ENCODE data around the gene CCL3.
"Not testable (repeated sequence)": the region's sequence is repeated elsewhere in the genome, so short reads cannot be mapped to it uniquely, and the experiment has no call there.

The CCL3 gene

GRCh38 chr17:36089888-36090836 lies at the start of gene CCL3:
Gene CCL3, minus strand, starts transcription at chr17:36090143. Its CDS starts 85 bp downstream, at chr17:36090058.
- peak; percentile 100 for DNase-seq

- DNase-seq = no peak
Measured at GRCh38 chr17:36136439-36136838, 46.5 kb upstream of the CCL3 start.

DNA sequence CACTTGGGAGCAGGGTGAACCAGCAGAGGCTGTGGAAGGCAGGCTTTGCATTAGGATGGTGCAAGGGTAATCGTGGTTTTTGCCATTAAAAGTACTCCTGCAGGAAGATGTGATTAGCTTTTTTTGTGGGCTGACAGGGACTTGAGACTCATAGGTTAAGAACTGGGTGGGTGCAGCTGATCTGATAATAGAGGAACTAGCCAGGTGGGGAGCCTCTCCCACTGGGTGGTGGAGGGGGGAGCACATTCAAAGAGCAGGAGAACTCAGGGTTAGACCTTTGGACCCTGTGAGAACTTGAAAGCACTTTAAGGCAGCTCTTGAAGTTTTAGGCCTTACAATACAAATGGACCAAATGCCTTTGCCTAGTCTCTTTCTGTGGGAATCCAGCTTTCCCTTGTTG lies 46.1 kb upstream of the CCL3 start:
- no peak for DNase-seq

DNA sequence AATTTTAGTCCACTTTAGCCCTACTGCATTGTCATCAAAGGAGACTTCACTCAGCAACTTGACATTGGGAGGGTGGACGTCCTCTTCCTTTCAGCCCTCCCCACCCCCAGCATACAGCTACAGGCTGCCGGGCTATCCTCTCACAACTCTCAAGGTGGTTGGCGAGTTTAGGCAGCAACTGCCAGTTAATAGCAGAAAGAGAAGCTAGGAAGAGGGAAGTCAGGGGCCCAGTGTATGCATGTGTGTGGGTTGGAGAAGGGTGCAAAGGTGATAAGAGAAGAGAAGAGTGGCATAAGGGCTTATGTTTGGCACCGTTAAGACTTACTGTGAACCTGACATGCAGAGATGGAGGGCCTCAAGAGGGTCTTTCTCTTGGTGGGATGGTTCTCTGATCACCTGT lies 45.5 kb upstream of the CCL3 start:
- DNase-seq = no peak

GRCh38 chr17:36133602-36134236 lies 43.8 kb upstream of the CCL3 start:
- DNase-seq = no peak

- no peak for DNase-seq
Measured at GRCh38 chr17:36132421-36132831, 42.5 kb upstream of the CCL3 start.

DNA sequence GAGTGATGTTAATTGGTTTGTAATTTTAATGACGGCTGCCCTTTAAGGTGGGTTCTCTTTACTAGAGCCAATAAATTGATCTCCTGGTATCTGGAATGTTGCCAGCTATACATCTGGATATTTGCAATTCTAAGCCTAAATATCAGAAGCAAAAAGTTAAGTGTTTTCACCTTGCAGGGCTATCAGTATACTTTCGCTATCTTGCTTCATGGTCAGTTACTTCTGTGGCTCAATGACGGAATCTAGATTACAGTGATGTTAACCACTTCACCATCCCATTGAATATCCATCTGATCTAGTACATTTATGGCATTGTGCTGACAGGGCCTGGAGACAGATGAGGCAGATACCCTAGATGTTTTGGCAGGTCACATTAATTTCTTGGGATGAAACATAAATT lies 42.0 kb upstream of the CCL3 start:
- no peak for DNase-seq

GRCh38 chr17:36131421-36131820 lies 41.5 kb upstream of the CCL3 start:
- DNase-seq = peak; percentile 63

DNA sequence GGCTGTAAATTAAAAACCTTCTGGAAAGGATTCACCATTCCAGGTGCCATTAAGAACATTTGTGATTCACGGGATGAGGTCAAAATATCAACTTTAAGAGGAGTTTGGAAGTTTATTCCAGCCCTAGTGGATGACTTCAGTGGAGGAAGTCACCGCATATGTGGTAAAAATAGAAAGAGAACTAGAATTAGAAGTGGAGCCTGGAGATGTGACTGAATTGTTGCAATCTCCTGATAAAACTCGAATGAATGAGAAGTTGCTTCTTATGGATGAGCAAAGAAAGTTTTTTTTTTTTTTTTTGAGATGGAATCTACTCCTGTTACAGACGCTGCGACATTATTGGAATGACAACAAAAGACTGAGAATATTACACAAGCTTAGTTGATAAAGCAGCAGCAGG lies 40.4 kb upstream of the CCL3 start:
- no peak for DNase-seq

DNA sequence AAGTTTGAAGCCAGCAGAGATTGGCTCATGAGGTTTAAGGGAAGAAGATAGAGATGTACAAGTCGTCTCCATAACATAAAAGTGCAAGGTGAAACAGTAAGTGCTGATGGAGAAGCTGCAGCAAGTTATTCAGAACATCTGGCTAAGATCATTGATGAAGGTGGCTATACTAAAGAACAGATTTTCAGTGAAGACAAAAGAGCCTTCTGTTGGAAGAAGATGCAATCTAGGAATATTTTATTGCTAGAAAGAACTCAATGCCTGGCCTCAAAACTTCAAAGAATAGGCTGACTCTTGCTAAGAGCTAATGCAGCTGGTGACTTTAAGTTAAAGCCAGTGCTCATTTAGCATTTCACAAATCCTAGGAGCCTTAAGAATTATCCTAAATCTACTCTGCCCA lies 39.7 kb upstream of the CCL3 start:
- DNase-seq = no peak

GRCh38 chr17:36128411-36128978 lies 38.6 kb upstream of the CCL3 start:
- no peak for DNase-seq

DNA sequence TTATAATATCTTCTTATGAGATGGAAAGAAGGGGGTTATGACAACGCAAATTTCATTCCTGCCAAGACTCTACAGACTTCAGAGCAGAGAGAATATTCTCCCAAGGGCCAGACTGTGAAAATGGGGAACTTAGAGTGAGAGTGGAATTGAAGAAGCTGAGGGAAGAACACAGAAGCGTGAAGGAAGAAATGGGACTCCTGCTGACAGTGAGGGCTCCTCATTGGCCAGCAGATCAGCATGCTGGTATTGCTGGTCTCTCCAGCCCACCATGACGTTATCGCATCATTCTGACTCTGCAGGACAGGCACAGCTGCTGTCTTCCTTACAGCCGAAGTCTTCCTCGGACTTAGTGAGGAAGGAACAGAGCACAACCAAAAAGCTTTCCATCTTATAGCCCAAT lies 38.0 kb upstream of the CCL3 start:
- DNase-seq = peak; percentile 84

GRCh38 chr17:36127199-36127893 lies 37.4 kb upstream of the CCL3 start:
- no peak for DNase-seq

DNA sequence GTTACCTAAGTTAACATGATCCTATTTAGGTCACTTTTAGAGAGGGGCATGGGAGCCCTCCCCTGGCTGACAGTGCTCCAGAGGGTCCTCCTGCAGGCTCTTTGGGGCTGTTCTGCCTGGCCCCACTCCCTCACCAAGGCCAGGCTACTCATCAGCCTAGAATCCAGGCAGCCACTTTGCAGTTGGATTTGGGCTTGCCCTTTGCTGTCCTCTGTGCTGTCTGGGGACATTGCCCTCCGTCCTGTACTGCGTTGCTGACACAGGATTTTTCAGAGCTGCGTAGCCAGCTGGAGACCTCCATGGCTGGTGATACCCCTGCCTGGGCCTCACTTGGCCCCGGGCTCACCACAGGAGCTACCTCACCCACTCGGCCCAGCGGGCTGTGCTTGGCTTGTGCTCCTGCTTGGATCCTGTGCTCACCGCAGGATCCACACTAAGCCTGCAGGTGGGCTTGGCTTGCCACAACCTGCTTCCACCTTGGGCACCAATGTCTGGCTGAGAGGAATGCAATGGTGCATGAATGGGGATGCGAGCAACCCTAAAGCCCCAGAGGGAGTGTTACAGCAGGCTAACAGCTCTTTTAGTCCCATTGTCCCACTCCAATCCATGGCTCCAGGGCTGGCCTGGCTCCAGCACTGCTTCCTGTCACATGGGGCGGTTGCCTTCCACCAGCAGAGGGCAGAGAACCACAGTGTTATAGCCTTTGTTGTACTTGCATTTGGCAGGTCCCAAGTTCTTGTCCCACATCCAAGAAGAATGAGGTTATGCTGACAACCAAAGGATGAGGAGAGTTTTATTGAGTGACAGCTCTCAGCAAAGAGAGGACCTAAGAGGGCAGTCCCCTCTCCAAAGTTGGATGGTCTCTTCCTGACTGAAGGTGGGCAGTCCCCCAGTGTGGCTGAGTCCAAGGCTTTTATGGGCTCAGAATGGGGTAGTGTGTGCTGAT lies 35.2 kb upstream of the CCL3 start:
- no peak for DNase-seq

DNA sequence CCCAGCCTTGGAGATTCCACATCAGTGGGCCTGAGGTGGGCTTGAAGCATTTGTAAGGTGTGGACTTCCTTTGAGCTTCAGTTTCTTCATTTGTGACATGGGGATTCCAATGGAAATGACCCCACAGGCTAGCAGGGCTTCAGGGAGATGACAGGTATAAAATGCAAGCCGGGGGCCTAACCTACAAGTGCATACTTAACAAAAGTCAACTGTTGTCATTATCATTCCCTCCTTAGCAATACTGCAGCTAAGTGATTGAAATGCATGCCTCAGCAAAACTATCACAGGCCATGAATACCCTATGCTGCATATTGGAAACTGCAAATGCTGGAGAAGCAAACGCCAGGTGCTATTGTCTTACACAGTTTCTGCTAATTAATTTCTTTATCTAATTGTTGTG lies 33.5 kb upstream of the CCL3 start:
- DNase-seq = no peak

DNA sequence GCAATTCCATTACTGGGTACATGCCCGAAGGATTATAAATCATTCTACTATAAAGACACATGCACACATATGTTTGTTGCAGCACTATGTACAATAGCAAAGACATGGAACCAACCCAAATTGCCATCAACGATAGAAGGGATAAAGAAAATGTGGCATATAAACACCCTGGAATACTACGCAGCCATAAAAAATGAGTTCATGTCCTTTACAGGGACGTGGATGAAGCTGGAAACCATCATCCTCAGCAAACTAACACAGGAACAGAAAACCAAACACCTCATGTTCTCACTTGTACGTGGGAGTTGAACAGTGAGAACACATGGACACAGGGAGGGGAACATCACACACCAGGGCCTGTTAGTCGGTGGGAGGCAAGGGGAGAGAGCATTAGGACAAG lies 31.2 kb upstream of the CCL3 start:
- not testable (repeated sequence) for DNase-seq

GRCh38 chr17:36120221-36120620 lies 30.3 kb upstream of the CCL3 start:
- DNase-seq = no peak

- DNase-seq = no peak
Measured at GRCh38 chr17:36118477-36119353, 28.8 kb upstream of the CCL3 start.

GRCh38 chr17:36117505-36118382 lies 27.8 kb upstream of the CCL3 start:
- DNase-seq = no peak

DNA sequence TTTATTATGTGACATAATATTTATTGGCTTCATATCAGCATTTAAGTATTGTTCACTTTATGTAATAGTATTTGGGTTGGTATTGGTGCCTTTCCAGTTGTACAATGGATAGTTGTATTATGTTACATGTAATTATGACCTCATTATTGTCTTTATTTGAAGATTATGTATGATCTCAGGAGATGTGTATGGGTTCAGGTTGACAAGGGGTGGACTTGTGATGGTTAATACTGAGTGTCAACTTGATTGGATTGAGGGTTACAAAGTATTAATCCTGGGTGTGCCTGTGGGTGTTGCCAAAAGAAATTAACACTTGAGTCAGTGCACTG lies 25.7 kb upstream of the CCL3 start:
- not testable (repeated sequence) for DNase-seq
